Astrocyte of the cerebellum (primary cell): ENCODE data around the gene WDR20.
"Not testable (repeated sequence)": the region's sequence is repeated elsewhere in the genome, so short reads cannot be mapped to it uniquely, and the experiment has no call there.

Source experiments
- DNase-seq: peaks from one replicate; pipeline ENCODE4 v3.0.0-alpha.2; 2011; ENCODE audit warnings: low read depth
- H3K4me3 ChIP-seq: 2 replicates; pipeline ENCODE4 v1.5.1; 2011; ENCODE audit warnings: mild to moderate bottlenecking, low read depth, low read length, moderate library complexity
- CTCF ChIP-seq: IDR thresholded peaks from 2 replicates; pipeline ENCODE4 v1.5.1; 2012; ENCODE audit warnings: low read length, low read depth, moderate library complexity, mild to moderate bottlenecking; ENCODE audit errors: missing control alignments
- in situ Hi-C: cut with HindIII; loops from 2 replicates; pipeline ENCODE4 v1.10.0; 2017; ENCODE audit warnings: low sequenced_read_pairs

WDR20 gene

GRCh38 chr14:102164241-102164641, 24.5 kb downstream of the WDR20 start:
- no peak for TF ChIP-seq CTCF
- DNase-seq, result no peak
- in situ Hi-C loops, result no loop called here
- H3K4me3 ChIP-seq, result no peak overlapping the region

GRCh38 chr14:102164965-102165364, 25.3 kb downstream of the WDR20 start:
- in situ Hi-C loops, result no loop called here
- no peak for DNase-seq
- TF ChIP-seq CTCF, result no peak
- no peak overlapping the region for H3K4me3 ChIP-seq

GRCh38 chr14:102170061-102170460, 30.4 kb downstream of the WDR20 start:
- no peak for TF ChIP-seq CTCF
- H3K4me3 ChIP-seq, result no peak overlapping the region
- DNase-seq, result no peak
- in situ Hi-C loops, result no loop called here

- no peak overlapping the region for H3K4me3 ChIP-seq
- in situ Hi-C loops, result no loop called here
- no peak for TF ChIP-seq CTCF
- DNase-seq, result no peak
Measured at GRCh38 chr14:102171173-102172020, 31.7 kb downstream of the WDR20 start.

GRCh38 chr14:102172021-102172272, 32.2 kb downstream of the WDR20 start:
- in situ Hi-C loops, DNase-seq, H3K4me3 ChIP-seq: not testable (repeated sequence)

GRCh38 chr14:102172721-102173120, 33.0 kb downstream of the WDR20 start:
- in situ Hi-C loops, DNase-seq: not testable (repeated sequence)

GRCh38 chr14:102177161-102177560, 37.5 kb downstream of the WDR20 start:
- no peak overlapping the region for H3K4me3 ChIP-seq
- in situ Hi-C loops, result no loop called here
- no peak for TF ChIP-seq CTCF
- DNase-seq, result no peak

More at GRCh38 chr14:102172721-102173120, 33.0 kb downstream of the WDR20 start:
- not testable (repeated sequence) for H3K4me3 ChIP-seq

GRCh38 chr14:102178806-102179205, 39.1 kb downstream of the WDR20 start:
- in situ Hi-C loops, result no loop called here
- no peak for DNase-seq
- TF ChIP-seq CTCF, result no peak
- no peak overlapping the region for H3K4me3 ChIP-seq
